NCI-H510A (cell line): Measurements from ENCODE around the gene TENM4.

ENCODE experiments used
- DNase-seq: peaks from one replicate; lab custom pipeline; 2025; lab: John Stamatoyannopoulos, UW

TENM4 gene

DNA sequence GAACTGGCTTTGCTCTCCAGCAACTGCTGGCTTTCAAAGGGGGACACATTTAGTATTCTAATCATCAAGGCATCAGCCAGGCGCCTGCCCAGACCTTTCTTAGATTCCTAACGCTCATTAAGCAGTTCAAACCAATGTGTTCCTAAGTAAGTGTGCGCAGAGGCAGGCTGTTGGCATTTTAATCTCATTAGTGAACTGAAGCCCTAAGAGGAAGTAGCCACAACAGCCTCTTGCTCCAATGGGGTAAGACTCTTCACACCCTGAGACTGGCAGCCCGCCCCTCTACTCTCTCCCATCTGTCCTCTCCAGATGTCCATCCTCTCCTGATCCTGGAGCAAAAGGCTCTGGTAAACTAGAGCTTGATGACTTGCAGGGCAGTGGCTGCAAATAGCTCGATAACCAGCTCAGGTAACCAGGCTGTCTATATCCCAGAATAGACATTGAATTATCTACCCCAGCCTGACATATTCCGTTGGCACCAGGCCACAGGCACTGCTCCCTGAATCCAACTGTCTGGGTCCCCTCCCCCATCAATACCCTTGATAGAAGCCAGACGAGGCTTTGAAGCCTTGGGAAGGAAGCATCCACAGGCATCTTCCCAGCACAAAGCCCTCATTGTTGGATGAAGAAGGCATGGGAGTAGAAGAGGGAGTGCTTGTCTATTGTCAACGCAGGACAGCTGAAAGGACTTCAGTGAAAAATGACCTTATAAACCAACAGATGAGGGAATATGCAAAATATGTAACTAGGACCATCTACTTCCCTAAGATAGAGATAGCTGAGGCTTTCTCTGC, 321.1 kb downstream of the TENM4 start:
- DNase-seq: peak; percentile 16

- DNase-seq: no peak
These were observed 323.3 kb downstream of the TENM4 start for GRCh38 chr11:79117488-79117887.

DNA sequence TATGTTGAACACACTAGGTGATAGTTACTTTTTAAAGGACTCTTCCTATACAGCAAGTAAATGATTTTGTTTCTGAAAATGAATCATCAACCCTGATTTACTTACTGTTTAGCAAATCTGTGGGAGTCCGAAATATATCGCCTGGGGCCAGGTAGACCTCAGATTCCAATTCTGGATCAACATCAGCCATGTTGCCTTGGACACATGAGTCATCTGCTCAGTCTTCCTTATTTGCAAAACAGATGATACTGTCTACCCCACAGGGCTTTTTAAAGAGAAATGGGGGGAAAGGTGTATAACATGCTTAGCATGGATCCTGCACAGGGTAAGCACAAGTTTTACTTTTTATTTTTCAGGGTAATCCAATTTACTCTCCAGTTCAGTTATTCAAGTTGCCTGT, 324.2 kb downstream of the TENM4 start:
- no peak for DNase-seq

DNA sequence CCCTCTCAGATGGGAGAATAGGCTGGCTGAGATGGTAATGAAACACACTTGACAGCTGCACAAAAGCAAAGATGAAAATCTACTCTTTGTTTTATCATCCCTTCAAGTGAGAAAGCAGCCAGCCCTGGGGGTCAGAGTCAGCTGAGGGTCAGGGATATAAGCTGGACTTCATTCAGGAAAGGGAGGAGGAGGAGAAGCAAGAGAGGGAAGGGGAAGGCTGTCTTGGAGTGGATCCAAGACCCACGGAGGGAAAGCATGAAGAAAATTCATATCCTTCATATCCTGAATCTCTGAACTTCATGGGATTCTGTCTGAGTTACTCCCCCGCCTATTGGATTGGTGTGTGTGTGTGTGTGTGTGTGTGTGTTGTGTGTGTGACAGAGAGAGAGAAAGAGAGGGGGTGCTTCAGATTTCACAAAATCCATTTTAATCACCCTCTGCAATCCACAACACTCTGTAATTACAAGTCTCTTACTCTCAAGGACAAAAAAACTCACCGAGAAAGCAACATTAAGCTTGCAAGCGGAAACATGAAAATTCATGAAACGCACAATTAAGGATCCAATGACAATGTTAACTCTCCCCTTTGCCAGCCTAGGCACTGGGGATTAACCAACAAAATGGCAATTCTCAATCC, 327.7 kb downstream of the TENM4 start:
- DNase-seq: no peak

- DNase-seq: no peak
These were observed 330.0 kb downstream of the TENM4 start for GRCh38 chr11:79110796-79111195.

GRCh38 chr11:79110321-79110720, 330.5 kb downstream of the TENM4 start:
- DNase-seq: no peak

DNA sequence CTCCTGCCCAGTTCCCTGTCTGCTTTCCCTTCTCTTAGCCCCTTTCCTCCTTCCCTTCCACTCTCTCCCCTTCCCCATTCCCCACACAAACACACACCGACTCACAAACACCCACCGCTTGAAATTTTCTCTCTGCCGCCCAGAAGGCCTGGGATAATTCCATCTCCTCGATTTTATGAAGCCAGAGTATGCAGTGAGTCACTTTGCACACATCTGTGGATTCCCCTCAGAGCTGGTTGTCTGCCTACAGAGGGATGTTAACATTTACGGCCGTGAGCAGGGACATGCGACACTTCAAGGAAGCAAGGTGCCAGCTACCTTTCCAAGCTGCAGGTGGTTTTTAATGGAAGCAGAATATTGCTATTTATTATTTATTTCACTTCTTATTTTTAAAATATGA, 332.0 kb downstream of the TENM4 start:
- DNase-seq: no peak

DNA sequence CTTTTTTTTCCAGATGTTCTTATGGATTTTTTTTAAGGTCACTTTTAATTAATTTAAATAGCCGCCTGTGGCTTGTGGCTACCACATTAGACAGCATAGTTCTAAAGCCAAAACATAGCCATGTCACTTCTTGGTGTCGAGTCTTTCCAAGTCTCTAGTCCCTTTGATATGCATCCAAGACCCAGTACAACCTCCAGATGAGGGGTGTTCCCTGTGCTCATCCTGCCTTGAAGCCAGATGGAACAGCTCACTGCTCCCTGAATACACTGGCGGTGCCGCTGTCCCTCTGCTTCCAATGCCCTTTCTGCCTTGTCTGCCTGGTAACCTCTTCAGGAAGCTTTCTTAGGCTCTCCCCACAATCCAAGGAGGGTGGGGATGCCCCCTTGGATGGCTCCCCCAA, 338.0 kb downstream of the TENM4 start:
- DNase-seq: no peak

DNA sequence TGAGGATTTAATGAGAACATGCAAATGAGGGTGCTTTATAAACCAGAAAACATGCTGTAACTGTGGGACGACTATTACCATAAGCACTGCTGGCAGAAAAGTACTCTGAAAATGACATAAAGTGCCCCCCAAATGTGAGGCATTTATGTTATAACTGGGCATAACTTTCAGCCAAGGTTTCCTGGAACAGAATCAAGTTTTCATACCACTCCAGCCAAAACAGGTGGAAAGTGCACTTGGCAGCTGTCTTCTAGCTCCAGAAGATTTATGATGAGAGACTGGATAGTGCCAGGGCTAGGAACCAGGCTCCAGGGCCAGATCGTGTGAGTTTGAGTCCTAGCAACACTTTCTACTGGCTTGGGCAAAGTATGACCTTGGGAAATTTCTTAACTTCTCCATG, 339.2 kb downstream of the TENM4 start:
- no peak for DNase-seq

- no peak for DNase-seq
These were observed 340.5 kb downstream of the TENM4 start for GRCh38 chr11:79100093-79100910.

DNA sequence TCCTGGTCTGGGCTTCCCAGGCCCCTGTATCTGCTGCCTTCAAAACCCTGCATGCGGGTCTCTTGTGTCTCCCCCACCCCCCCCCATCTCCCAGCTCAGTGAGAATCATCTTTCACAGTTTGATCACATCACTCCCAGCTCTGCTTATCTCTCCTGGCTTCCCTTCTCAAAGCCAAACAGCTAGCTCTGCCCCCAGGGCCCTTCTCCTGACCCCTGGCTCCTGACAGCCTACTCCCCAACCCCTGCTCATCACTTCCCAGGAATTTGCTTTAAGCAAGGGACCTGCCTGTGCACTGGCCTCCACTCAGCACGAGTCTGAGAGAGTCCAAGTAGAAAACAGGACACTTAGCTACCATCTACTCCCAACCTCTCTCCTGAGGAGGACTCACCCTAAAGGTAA, 342.7 kb downstream of the TENM4 start:
- no peak for DNase-seq

GRCh38 chr11:79097246-79097875, 343.5 kb downstream of the TENM4 start:
- DNase-seq: no peak

GRCh38 chr11:79095424-79095823, 345.4 kb downstream of the TENM4 start:
- no peak for DNase-seq

DNA sequence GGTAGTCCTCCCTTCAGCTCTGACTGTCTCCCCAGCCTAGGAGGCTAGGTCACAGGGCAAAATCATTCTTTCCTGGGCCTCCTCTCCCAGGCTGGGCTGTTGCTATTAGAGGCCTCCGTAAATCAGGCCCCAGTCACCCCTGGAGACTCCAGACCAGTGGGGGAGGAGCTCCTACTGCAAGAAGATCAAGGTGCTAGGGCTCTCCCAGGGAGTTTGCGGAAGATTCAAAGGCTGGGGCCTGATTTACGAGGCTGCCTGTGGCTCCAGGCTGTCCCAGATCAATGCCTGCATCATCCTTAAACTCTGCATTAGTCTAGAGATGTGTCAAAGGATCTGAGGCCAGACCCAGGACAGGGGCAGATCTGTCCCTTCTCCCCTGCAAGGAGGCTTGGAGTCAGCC, 346.2 kb downstream of the TENM4 start:
- no peak for DNase-seq

DNA sequence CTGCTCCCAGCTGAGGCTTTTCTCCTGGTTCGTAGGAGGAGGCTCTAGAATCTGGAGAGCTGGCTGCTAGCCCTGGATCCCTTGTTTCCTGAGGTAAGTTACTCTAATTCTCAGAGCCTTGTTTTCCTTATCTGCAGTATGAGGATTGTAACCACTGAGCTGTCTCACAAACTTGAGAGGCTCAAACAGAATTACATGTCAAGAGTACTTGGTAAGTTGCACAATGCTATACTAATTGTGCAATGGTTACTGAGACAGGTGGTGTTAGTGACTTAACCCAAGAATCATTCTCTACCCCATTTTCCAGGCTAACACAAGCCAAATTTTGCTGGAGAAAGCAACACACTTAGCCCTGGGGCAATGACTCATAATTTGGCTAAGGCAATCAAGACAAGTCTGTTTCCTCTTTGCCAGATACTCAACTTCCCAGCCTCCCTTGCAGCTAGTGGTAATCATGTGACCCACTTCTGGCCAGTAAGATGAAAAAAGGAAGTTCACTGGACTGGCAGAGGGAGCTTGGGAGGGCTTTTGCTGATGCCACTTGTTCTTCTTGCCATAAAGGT, 348.0 kb downstream of the TENM4 start:
- DNase-seq: no peak

- DNase-seq: no peak
These were observed 350.6 kb downstream of the TENM4 start for GRCh38 chr11:79090191-79090705.

DNA sequence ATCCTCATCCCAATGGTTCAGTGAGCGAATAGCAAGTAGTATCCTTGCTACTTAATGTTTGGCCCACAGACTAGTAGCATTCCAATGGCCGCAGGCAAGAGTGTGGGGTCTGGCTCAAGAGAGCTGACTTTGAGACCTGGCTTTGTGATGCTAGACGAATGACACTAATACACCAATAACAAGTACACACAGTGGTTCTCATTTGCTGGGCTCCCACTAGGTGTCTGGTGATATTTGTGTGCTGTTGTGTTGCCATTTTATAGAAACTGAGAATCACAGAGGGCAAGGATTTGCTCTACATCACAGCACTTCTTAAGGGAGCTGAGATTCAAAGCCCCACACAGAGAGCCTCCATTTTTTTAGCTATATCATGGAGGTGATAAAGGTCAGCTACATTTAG, 351.2 kb downstream of the TENM4 start:
- DNase-seq: no peak

DNA sequence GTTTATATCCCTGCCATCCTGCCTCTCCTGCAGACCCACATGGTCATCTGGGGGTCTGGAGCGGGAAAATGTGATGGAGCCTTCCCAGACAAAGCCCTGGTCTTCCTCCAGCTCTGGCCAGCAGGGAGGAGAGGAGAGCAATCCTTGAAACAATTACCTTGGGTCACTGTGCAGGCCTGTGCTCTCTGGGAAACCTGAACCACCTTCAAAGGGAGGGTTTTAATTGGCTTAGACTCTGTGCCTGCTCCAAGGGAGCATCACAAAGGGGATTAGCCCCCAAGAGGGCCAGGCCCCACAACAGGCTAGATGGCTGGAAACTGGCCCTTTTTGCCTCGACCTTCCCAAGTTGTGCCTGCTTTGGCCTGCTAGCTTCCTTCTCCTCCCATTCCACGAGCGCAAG, 351.9 kb downstream of the TENM4 start:
- DNase-seq: no peak

GRCh38 chr11:79087961-79088318, 352.9 kb downstream of the TENM4 start:
- DNase-seq: no peak

GRCh38 chr11:79087238-79087960, 353.4 kb downstream of the TENM4 start:
- DNase-seq: no peak

DNA sequence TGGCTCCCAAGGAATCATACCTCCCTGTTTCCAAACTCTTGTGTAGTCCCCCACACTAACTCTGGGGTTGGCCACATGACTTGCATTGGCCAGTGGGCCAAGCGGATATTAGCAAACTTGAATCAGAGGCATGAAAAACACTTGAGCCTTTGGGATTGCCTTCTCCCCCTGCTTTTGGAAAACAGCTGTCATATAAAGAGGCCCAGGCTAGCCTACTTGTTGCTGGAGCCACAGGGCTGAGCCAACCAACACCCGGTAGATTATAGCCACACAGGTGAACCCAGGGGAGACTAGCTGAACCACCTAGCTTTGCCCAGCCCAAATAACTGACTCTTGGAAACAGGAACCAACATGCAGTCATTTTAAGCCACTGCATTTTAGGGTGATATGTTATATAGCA, 354.8 kb downstream of the TENM4 start:
- DNase-seq: no peak
